Vagina (tissue), 2 donors: ENCODE data around the gene SBNO1.

Experiments used
- POLR2AphosphoS5 ChIP-seq, 2 donors: sonication (generic); formaldehyde crosslinking; IDR thresholded peaks; one replicate each; pipeline ENCODE4 v1.9.0; 2017; ENCODE audit warnings: antibody characterized with exemption in 2 of 2, mild to moderate bottlenecking in 2 of 2, low read depth in 1 of 2; ENCODE audit not compliant: insufficient read depth in 1 of 2
- TF ChIP-seq, protein P1 (sequence below), 3 experiments: fragments of 450-650 bp in 2 of 3; fragments of 200-600 bp in 1 of 3; sonication (generic) in 1 of 3; IDR thresholded peaks; one replicate each; pipeline ENCODE4 v1.5.1; 2017 to 2019; ENCODE audit warnings: antibody characterized with exemption in 3 of 3, mild to moderate bottlenecking in 2 of 3, moderate library complexity in 2 of 3

GRCh38 chr12:123278101-123278627, 86.5 kb downstream of the SBNO1 start:
- TF ChIP-seq, protein P1, sequence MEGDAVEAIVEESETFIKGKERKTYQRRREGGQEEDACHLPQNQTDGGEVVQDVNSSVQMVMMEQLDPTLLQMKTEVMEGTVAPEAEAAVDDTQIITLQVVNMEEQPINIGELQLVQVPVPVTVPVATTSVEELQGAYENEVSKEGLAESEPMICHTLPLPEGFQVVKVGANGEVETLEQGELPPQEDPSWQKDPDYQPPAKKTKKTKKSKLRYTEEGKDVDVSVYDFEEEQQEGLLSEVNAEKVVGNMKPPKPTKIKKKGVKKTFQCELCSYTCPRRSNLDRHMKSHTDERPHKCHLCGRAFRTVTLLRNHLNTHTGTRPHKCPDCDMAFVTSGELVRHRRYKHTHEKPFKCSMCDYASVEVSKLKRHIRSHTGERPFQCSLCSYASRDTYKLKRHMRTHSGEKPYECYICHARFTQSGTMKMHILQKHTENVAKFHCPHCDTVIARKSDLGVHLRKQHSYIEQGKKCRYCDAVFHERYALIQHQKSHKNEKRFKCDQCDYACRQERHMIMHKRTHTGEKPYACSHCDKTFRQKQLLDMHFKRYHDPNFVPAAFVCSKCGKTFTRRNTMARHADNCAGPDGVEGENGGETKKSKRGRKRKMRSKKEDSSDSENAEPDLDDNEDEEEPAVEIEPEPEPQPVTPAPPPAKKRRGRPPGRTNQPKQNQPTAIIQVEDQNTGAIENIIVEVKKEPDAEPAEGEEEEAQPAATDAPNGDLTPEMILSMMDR (IDR thresholded peaks at IDR 0.05): no peak
- no peak for TF ChIP-seq POLR2AphosphoS5 (IDR thresholded peaks at IDR 0.05; ENCODE audit: insufficient read depth in 1 of 2, low read depth in 1 of 2)
